Stimulated activated CD4-positive, alpha-beta T cell treated with anti-CD3 and anti-CD28 coated beads, Interleukin-4, amount 100 ng/mL, for 48 hours (primary cell): ENCODE results near the gene RNGTT.
"Not testable (repeated sequence)": the region's sequence is repeated elsewhere in the genome, so short reads cannot be mapped to it uniquely, and the experiment has no call there.

Experiments
- DNase-seq, 2 donors: peaks; one replicate each; pipeline ENCODE4 v3.0.0-alpha.2; 2020; ENCODE audit warnings: low read depth in 2 of 2

RNGTT gene

DNA sequence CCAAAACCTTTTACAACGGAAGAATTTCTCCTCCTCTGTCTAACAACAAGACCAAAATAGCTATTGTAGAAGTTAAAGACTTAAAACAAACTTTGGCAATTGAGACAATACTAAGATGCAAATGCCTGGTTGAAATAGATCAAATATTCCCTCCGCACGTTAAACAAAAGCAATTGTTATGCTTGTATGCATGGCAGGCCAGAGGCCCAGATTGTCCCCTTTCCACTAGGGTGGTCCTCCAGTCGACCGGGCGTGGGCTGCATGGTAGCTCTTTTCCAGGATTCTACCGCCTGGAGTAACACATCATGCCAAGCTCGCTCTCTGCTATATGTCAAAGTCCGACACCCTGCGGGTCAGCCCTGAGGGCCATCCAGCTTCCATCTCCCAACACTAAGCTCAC lies 234.7 kb downstream of the RNGTT start:
- DNase-seq: no peak

DNA sequence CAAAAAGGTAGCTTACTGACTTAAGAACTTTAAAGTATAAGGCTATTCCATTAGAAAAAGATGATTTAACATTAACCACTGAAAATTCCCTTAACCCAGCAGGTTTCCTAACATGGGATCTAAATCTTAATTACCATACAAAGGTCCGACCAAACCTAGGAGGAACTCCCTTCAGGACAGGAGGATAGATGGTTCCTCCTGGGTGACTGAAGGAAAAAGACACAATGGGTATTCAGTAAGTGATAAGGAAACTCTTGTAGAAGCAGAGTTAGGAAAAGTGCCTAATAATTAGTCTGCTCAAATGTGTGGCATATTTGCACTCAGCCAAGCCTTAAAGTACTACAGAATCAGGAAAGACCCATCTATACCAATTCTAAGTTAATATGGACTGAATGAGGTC lies 237.0 kb downstream of the RNGTT start:
- DNase-seq: not testable (repeated sequence)

DNA sequence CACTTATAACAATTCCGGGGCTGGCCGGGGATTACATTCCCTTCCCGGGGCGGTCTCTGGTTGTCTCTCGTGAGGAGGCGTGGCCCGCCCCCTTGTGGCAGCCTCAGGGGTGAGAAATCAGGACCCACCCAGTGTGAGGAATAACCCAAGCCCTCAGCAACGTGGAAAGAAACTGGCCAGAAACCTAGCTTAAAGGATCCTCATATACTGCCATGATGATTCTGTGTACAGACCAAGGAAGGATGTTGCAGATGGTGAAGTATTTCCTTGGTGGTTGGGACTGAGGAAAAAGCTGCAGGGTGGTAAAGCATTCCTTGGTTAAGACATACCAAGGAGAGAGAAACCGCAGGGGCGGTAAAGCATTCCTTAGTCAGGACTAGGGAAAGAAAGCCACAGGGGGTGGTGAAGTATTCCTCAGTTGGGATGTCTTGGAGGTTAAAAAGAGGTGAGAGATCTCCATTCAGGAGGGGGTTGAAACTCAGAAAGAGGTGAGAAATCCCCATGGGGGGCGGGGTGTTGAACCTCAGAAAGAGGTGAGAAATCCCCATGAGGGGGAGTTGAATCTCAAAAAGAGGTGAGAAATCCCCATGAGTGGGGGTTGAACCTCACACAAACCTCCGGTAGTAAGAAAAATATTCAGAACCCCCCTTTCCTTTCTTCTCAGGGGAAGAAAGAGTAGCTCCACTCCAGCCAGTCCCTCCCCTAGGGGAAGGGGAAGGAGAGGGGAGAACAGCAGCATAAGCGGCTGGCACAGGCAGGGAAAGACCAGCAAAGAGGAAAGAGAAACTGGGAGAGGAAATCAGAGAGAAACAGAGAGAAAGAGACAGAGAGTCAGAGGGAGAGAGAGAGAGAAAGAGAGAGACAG lies 238.1 kb downstream of the RNGTT start:
- DNase-seq: no peak

DNA sequence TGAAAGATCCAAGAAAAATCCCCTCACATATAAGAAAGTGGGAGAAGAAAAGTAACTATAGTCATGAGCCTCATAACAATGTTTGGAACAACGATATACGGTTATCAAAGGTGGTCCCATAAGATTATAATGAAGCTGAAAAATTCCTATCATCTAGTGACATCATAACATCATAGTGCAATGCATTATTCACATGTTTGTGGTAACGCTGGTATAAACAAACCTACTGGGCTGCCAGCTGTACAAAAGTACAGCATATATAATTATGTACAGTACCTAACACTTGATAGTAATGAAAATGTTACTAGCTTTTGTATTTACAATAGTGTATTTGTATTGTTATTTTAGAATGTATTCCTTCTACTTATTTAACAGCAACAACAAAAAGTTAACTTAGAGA lies 240.7 kb downstream of the RNGTT start:
- DNase-seq: no peak

DNA sequence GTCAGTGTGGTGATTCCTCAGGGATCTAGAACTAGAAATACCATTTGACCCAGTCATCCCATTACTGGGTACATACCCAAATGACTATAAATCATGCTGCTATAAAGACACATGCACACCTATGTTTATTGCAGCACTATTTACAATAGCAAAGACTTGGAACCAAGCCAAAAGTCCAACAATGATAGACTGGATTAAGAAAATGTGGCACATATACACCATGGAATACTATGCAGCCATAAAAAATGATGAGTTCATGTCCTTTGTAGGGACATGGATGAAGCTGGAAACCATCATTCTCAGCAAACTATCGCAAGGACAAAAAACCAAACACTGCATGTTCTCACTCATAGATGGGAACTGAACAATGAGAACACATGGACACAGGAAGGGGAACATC lies 247.0 kb downstream of the RNGTT start:
- not testable (repeated sequence) for DNase-seq

DNA sequence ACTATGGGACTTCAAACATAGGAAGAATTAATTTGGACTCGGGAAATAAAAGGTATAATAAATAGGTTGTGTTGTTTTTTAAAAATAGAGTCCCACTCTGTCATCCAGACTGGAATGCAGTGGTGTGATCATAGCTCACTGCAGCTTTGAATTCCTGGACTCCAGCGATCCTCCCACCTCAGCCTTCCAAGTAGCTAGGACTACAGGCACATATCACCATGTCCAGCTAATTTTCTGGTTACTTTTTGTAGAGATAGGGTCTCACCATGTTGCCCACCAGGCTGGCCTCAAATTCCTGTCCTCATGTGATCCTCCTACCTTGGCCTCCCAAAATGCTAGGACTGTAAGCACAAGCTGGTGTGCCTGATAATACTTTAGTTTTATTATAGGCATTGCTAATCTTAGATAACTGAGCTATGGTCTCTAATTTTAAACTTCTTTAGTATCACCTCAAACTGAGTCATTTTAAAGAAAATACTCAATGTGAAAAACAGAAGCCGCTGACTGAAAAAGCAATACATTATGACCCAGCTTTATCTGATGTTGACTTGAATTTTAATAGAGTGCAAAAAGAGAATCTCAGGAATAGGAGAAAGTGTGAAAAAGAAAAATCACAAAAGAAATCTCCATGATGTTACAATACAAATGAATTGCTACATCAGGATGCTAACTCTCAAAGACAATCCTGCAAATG lies 251.0 kb downstream of the RNGTT start:
- no peak for DNase-seq

DNA sequence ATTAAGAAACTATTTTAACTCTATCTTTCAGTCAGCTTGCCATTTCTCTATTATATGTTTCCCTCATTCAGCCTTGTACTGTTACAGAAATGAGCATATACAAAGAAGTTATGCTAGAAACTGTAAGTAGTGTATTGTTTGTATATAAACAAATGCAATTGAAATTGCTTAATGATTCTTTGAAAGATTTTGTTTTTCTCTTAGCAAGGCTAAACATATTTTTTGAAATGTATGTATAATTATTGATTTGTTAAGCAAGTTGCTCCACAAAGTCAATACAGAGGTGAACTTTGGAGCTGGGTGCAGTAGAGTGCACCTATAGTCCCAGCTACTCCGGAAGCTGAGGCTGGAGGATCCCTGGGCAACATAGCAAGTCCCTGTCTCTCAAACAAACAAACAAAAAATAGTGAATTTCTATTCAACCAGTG lies 253.6 kb downstream of the RNGTT start:
- DNase-seq: no peak

DNA sequence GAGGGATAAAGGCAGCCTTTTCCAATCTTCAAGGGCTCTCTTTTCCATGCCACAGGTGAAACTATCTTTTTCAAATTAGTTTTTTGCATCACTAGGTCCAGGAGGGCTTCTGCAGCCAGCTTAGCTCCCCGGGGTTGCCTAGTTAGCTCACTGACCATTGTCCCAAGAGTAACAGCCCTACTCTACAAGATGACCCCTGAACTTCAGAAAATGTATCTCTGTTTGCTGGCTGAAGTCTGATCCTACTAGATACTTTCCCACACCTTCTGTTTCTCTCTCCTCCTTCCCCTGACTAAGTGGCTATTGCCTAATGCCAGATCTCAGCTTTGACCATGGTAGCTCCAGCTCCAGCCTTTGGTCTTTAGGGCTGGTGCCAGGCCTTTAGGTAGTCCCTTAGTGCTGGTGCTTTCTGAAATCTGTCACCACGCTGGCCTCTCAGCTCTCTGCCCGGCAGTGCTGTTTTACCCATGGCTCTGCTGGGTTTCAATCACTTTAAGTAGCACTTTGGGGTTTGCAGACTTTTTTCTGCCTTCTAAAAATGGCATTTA lies 255.1 kb downstream of the RNGTT start:
- DNase-seq: no peak

DNA sequence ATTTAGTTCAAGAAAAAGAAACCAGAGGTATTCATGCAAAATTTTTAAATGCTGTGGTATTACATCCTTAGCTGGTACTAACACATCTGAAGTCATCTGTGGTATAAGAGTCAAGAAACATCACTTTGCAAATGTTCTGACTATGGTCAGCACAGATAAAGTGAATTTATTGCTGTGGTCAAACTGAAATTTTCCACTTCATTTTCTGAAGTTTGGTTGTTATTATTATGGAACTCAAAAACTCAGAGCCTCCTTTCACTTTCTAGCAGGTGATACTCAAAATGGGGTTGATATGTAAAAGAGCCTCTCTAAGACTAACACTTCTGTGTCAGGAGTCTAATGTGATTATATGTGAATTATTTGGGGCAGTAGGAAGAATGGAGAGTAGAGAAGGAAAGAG lies 257.8 kb downstream of the RNGTT start:
- no peak for DNase-seq

DNA sequence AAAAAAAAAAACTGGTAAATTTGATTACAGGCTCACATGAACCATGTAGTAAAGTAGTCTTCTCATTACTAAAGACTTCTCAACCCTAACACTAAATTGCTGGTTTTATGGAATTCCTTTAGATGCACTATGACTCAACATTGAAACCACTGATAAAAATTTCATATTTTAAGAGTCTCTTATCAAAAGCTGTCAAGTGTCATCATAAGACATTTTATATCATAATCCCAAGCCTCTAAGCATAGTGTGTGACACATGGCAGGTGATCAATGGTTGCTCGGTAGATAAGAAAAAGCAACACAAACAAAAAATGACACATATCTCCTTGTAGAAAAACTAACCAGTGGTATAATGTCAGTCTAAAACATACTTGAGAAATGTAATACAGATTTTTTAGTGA lies 258.4 kb downstream of the RNGTT start:
- no peak for DNase-seq

DNA sequence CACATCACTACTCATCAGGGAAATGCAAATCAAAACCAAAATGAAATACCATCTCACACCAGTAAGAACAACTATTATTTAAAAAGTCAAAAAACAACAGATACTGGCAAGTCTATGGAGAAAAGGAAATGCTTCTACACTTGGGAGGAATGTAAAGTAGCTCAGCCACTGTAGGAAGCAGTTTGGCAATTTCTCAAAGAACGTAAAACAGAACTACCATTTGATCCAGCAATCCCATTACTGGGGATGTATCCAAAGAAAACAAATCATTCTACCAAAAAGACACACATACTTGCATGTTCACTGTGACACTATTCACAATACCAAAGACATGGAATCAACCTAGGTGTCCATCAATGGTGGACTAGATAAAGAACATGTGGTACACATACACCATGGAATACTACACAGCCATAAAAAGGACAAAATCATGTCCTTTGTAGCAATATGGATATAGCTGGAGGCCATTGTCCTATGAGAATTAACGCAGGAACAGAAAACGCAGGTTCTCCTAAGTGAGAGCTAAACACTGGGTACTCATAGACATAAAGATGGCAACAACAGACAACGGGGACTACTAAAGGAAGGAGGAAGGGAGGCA lies 260.4 kb downstream of the RNGTT start:
- DNase-seq: no peak

DNA sequence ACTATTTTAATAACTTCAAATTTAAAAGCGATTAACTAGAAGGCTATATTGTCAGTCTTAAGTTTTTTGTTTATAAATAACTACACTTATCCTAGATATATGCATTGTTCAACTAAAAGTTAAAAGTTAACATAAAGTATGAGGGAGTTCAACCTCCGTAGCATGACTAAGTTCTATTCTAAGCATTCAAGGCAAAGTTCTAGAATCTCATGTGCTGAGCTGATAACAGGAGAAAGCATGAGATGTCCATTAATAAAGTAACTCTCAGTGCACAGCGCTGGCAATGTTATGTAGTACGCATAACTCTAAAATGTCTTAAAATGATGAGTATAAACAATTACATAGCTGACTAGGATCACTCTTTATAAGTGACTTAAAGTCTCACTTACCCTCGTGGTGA lies 264.8 kb downstream of the RNGTT start:
- no peak for DNase-seq

DNA sequence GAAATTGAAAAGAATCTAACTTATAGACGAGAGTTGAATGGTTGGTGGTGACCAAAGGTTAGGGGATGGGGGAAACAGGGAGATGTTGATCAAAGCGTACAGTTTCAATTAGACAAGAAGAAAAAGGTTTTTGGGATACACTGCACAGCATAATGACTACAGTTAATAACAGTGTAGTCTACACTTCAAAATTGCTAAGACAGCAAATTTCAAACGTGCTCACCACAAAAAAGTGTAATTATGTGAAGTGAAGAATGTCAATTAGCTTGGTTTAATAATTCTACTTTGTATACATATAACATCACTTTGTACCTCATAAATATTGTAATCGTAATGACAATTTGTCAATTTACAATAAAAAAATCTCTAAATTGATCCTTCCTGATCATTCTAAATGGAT lies 267.5 kb downstream of the RNGTT start:
- no peak for DNase-seq

DNA sequence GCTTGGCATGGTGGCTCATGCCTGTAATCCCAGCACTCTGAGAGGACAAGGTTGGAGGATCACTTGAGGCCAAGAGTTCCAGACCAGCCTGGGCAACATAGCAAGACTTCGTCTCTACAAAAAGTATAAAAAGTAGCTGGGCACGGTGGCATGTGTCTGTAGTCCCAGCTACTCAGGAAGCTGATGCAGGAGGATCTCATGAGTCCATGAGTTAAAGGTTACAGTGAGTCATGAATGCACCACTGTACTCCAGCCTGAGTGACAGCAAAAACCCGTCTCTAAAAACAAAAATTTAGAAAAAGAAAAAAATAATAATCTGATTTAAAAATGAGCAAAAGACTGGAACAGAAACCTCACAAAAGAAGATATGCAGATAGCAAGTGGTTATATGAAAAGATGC lies 279.7 kb downstream of the RNGTT start:
- no peak for DNase-seq

DNA sequence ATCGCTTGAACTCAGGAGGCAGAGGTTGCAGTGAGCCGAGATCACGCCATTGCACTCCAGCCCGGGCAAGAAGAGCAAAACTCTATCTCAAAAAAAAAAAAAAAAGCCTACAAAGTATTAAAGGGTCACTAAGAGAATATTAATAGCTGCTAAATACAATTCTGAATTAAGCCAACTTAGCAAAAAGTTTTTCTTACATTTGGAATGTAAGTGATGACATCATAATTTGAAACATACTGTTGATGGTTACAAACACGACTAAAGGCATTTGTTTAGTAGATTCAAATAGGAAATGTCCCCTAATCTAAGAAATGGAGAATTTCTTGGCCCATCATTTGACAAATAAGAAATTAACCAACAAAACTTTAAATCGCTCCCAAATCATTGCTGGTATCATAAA lies 282.8 kb downstream of the RNGTT start:
- DNase-seq: no peak

DNA sequence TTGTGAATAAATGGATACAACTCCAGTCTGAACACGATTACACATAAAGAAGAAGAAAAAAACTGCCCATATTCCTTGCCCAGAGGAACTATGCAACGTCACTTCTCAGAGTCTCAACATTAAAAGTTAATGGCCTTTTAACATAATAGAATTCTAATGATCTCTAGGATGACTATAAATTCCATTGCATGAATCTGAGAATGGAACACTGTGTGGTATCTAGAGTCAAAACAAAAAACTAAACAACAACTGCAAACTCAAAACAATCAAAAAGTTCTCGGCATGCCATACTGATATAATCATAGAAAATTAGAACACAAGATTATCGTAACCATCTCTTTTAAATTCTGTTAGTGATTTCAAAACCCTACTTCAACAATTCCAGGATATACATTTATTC lies 283.6 kb downstream of the RNGTT start:
- DNase-seq: no peak

DNA sequence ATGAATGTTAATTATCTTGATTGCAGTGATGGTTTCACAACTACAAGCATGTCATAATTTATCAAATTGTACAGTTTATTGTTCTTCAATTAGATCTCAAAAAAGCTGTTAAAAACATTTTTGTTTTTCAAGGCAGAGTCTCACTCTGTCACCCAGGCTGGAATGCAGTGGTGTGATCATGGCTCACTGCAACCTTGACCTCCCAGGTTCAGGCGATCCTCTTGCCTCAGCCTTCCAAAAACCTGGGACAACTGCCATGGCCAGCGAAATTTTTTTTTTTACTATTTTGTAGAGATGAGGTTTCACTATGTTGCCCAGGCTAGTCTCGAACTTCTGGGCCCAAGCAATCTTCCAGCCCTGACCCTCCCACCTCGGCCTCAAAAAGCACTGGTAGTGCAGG lies 286.1 kb downstream of the RNGTT start:
- DNase-seq: no peak

DNA sequence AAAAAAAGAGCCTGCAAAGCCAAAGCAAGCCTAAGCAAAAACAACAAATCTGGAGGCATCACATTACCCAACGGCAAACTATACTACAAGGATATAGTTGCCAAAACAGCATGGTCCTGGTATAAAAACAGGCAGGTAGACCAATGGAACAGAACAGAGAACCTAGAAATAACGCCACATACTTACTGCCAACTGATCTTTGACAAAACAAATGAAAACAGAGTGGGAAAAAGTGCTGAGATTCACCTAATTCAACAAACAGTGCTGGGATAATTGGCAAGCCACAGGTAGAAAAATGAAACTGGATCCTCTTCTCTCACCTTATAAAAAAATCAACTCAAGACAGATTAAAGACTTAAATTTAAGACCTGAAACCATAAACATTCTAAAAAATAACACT lies 291.8 kb downstream of the RNGTT start:
- no peak for DNase-seq

DNA sequence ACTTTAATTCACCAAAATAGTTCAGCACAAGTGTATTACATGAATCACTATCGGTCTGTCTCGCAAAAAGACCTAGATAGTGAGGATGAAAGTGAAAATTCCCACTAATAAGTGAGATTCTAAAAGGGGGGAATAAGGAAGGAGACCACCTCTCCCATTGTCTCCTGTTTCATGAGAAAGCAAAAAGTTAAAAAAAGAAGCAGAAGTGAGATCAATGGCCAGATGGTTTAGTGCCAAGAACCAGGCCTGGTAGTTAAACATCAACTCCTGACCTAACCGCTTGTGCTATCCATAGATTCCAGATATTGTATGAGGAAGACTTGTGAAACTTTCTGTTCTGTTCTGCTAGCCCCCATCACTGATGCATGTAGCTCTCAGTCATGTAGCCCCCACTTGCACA lies 293.0 kb downstream of the RNGTT start:
- no peak for DNase-seq

DNA sequence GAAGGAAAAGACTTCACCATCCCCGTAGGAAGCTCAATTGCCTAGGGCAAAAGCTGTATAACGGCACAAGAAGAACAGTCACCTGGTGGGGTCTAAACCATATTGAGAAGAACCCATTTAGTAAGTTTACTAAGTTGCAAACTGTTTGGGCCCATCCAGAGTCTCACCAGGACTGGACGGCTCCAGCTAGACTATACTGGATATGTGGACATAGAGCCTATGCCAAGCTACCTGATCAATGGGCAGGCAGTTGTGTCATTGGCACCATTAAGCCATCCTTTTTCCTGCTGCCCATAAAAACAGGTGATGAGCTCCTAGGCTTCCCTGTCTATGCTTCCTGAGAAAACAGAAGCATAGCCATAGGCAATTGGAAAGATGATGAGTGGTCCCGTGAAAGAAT lies 293.9 kb downstream of the RNGTT start:
- DNase-seq: no peak

DNA sequence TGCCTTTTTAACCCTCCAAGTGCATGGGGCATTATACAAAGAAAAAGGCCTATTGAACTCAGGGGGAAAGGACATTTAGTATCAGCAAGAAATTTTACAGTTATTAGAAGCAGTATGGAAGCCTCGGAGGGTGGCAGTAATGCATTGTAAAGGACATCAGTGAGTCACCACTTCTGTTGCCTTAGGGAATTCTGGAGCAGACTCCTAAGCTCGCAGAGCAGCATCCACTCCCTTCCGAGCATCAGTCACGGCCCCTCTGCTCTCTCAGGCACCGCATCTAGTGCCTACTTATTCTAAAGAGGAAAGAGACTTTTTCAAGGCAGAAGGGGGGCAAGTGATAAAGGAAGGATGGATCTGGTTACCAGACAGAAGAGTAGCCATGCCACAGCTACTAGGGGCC lies 296.5 kb downstream of the RNGTT start:
- no peak for DNase-seq

DNA sequence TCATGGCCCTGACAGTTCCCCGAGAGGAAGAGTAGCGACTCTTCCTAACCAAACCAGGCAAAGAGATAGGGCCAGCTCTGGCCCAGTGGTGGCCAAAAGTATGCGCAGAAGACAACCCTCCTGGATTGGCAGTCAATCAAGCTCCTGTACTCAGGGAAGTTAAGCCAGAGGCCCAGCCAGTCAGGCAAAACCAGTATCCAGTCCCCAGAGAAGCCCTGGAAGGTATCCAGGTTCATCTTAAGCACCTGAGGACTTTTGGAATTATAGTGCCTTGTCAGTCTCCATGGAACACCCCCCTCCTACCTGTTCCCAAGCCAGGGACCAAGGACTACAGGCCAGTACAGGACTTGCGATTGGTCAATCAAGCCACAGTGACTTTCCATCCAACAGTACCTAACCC lies 298.3 kb downstream of the RNGTT start:
- no peak for DNase-seq

DNA sequence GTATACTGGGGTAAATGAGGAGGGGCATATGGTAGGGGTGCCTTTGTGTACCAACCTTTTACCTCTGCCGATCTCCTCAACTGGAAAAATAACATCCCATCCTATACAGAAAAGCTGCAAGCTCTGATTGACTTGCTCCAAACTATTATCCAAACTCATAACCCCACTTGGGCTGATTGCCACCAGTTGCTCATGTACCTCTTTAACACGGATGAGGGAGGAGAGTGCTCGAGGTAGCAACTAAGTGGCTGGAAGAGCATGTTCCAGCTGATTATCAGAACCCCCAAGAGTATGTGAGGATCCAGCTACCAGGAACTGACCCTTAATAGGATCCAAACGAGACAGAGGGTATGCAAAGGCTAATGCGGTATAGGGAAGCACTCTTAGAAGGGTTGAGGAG lies 299.6 kb downstream of the RNGTT start:
- DNase-seq: no peak
